ENCODE data around the gene MCTP1.

GRCh38 chr5:95130941-95131340, 154.0 kb downstream of the MCTP1 start:
- TF ChIP-seq, protein P1, sequence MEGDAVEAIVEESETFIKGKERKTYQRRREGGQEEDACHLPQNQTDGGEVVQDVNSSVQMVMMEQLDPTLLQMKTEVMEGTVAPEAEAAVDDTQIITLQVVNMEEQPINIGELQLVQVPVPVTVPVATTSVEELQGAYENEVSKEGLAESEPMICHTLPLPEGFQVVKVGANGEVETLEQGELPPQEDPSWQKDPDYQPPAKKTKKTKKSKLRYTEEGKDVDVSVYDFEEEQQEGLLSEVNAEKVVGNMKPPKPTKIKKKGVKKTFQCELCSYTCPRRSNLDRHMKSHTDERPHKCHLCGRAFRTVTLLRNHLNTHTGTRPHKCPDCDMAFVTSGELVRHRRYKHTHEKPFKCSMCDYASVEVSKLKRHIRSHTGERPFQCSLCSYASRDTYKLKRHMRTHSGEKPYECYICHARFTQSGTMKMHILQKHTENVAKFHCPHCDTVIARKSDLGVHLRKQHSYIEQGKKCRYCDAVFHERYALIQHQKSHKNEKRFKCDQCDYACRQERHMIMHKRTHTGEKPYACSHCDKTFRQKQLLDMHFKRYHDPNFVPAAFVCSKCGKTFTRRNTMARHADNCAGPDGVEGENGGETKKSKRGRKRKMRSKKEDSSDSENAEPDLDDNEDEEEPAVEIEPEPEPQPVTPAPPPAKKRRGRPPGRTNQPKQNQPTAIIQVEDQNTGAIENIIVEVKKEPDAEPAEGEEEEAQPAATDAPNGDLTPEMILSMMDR (IDR thresholded peaks at IDR 0.05): no peak
- TF ChIP-seq POLR2A (IDR thresholded peaks at IDR 0.05): no peak

Measured in breast epithelium (tissue), 3 donors.